ENCODE results near the gene NLGN1.

Gene NLGN1

DNA sequence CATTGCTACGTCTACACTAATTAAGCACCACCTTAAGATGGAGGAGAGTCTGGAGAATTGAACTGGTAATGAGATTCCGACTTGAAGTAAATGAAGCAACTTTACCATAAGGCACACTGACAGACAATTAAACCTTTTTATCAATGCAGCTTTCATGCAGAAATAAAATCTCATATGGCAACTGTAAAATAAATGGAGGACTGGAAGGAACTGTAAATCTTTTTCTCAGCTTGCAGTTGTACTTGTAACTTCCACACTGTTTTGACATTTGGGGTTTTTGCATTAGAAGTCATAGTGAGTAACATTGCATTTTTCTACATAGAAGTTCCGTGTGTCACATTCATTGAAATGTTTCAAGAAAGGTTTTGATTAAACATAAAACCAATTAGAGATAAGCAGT lies 705.3 kb downstream of the NLGN1 start:
- Histone ChIP-seq H3K4me1 (ENCODE audit: control insufficient read depth in 1 of 2, insufficient read depth in 1 of 2, low read depth in 1 of 2, low read length in 1 of 2) (no peaks in the 10 kb centered on the region), H3K9me3 (no peaks in the 10 kb centered on the region), H3K27me3 (no peaks in the 10 kb centered on the region), H3K27ac (no peak overlapping the region), H3K36me3 (no peaks in the 10 kb centered on the region), H3K4me3 (ENCODE audit: low read depth in 1 of 2, low read length in 1 of 2) (no peak overlapping the region)
- TF ChIP-seq, protein P1, sequence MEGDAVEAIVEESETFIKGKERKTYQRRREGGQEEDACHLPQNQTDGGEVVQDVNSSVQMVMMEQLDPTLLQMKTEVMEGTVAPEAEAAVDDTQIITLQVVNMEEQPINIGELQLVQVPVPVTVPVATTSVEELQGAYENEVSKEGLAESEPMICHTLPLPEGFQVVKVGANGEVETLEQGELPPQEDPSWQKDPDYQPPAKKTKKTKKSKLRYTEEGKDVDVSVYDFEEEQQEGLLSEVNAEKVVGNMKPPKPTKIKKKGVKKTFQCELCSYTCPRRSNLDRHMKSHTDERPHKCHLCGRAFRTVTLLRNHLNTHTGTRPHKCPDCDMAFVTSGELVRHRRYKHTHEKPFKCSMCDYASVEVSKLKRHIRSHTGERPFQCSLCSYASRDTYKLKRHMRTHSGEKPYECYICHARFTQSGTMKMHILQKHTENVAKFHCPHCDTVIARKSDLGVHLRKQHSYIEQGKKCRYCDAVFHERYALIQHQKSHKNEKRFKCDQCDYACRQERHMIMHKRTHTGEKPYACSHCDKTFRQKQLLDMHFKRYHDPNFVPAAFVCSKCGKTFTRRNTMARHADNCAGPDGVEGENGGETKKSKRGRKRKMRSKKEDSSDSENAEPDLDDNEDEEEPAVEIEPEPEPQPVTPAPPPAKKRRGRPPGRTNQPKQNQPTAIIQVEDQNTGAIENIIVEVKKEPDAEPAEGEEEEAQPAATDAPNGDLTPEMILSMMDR (IDR thresholded peaks at IDR 0.05): no peak

DNA sequence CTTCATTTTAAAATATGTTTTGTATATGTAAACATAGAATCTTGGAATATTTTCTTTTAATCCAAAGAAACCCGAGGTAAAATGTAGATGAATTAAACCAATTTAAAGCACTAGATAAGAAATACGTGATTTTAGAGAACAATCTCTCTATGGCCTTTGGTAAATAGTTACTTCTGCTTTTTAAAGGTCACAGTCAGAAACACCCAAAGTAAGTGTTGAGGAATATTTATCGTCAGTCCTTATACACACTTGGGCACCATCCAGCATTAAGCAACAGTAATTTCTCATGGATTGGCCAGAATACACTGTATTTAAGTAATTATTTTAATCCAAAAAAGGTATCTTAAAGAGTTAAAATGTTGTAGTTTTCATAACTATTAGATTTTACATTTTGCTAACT lies 713.2 kb downstream of the NLGN1 start:
- H3K36me3 ChIP-seq: no peaks in the 10 kb centered on the region
- H3K27ac ChIP-seq: no peak overlapping the region
- TF ChIP-seq, protein P1 (IDR thresholded peaks at IDR 0.05): no peak
- H3K27me3 ChIP-seq: no peaks in the 10 kb centered on the region
- H3K9me3 ChIP-seq: no peaks in the 10 kb centered on the region
- H3K4me3 ChIP-seq (ENCODE audit: low read depth in 1 of 2, low read length in 1 of 2): no peak overlapping the region
- H3K4me1 ChIP-seq (ENCODE audit: control insufficient read depth in 1 of 2, insufficient read depth in 1 of 2, low read depth in 1 of 2, low read length in 1 of 2): no peaks in the 10 kb centered on the region

DNA sequence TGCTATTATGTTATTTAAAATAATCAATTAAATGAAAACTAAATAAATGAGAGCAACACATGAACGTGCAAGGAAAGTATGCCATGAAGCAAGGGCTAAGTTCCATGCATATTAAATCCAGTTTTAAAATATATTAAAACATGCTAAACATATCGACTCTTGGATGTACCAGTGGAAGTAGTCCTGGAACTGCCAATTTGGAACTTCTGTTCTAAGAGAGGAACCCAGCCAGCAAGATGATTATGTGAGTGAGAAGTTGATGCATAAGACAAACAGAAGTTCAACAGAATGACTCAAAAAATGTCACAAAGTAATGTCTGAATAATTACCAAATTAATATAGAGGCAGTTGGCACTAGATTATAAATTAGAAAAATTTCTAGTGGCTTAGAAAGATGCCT lies 714.2 kb downstream of the NLGN1 start:
- TF ChIP-seq, protein P1 (IDR thresholded peaks at IDR 0.05): no peak
- no peaks in the 10 kb centered on the region for H3K36me3 ChIP-seq
- H3K4me1 ChIP-seq (ENCODE audit: control insufficient read depth in 1 of 2, insufficient read depth in 1 of 2, low read depth in 1 of 2, low read length in 1 of 2): no peaks in the 10 kb centered on the region
- H3K4me3 ChIP-seq (ENCODE audit: low read depth in 1 of 2, low read length in 1 of 2): no peak overlapping the region
- no peaks in the 10 kb centered on the region for H3K27me3 ChIP-seq
- H3K9me3 ChIP-seq: no peaks in the 10 kb centered on the region
- H3K27ac ChIP-seq: no peak overlapping the region

DNA sequence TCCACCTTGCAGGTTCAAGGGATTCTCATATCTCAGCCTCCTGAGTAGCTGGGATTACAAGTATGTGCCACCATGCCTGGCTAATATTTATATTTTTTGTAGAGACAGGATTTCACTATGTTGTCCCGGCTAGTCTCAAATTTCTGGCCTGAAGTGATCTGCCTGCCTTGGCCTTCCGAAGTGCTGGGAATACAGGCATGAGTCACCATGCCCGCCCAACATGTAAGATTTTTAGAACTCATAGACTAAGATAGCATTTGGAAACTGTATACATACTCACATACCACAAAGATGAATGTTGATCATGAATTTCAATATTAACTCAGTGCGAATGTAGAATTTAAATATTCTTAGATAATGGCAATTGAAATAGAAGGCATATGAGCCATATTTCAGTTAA lies 718.9 kb downstream of the NLGN1 start:
- H3K9me3 ChIP-seq: no peaks in the 10 kb centered on the region
- H3K4me1 ChIP-seq (ENCODE audit: control insufficient read depth in 1 of 2, insufficient read depth in 1 of 2, low read depth in 1 of 2, low read length in 1 of 2): no peaks in the 10 kb centered on the region
- no peak overlapping the region for H3K4me3 ChIP-seq (ENCODE audit: low read depth in 1 of 2, low read length in 1 of 2)
- TF ChIP-seq, protein P1 (IDR thresholded peaks at IDR 0.05): no peak
- H3K36me3 ChIP-seq: no peaks in the 10 kb centered on the region
- no peak overlapping the region for H3K27ac ChIP-seq
- H3K27me3 ChIP-seq: no peaks in the 10 kb centered on the region

DNA sequence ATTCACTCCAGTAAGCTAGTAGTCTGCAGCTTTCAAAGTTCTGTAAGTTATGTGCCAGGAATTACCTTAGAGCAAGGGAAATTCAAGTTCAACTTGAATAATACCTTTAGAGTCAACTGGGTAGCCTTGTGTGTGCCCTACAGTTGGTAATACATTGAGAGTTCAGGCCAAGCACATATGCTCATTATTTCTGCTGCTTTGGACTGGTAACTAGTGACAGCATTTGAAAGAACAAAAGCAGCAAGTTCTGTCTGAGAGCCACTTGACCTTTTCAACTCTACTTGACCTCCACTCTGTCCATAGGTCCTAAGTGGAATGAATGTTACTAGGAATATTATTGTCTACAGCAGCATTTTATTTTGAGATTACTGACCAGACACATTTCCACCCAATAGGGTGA lies 723.5 kb downstream of the NLGN1 start:
- H3K9me3 ChIP-seq: no peaks in the 10 kb centered on the region
- TF ChIP-seq, protein P1 (IDR thresholded peaks at IDR 0.05): no peak
- H3K27ac ChIP-seq: no peak overlapping the region
- no peaks in the 10 kb centered on the region for H3K27me3 ChIP-seq
- H3K4me3 ChIP-seq (ENCODE audit: low read depth in 1 of 2, low read length in 1 of 2): no peak overlapping the region
- no peaks in the 10 kb centered on the region for H3K36me3 ChIP-seq
- H3K4me1 ChIP-seq (ENCODE audit: control insufficient read depth in 1 of 2, insufficient read depth in 1 of 2, low read depth in 1 of 2, low read length in 1 of 2): no peaks in the 10 kb centered on the region

DNA sequence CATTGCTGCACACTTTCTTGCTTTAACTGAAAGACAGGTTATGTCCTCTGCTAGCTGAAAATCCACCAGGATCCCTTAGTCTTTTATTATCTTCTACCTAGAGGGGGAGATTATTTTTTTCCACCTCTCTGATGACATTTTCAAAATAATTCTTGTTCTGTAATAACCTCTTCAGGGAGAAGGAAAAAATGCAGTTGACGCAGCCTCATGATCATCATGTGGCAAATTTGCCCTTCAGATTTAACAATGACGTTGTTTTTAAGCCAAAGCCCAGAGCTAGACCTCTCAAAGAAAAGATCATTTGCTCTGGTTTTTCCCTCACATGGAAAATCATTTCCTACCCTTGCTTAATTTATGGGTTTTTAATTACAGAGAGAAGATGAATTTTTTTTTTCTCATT lies 724.9 kb downstream of the NLGN1 start:
- Histone ChIP-seq H3K27me3 (no peaks in the 10 kb centered on the region), H3K27ac (no peak overlapping the region), H3K9me3 (no peaks in the 10 kb centered on the region), H3K4me1 (ENCODE audit: control insufficient read depth in 1 of 2, insufficient read depth in 1 of 2, low read depth in 1 of 2, low read length in 1 of 2) (no peaks in the 10 kb centered on the region), H3K36me3 (no peaks in the 10 kb centered on the region), H3K4me3 (ENCODE audit: low read depth in 1 of 2, low read length in 1 of 2) (no peak overlapping the region)
- TF ChIP-seq, protein P1 (IDR thresholded peaks at IDR 0.05): no peak
